ENCODE results near the gene HTR6. TPM values are rescaled to one million over a fixed set of nuclear protein-coding genes. Genes with fewer than 3 reads are reported as not detected.

HTR6 gene
- total and polyA plus RNA-seq, 8 donors, result 0.09 TPM; not detected in 7

DNA sequence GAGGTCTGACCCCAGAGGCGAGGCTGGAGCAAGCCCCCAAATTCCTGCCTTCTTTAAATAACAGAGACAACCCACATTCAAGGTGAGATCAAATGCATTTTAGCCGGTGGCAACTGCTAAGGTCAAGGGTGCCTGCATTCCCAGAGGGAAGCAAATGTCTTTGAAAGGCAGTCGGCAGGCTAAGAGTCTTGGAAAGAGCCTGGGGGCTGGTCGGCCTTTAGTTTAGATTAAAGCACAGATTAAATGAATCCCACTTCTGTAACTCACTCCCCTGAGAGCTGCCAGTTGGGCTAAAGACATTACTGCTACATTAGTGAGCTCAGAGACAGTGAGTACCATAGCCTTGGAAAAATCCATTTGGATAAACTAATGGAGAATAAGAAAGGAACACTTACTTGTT is 59.2 kb downstream of the HTR6 start:
- Histone ChIP-seq H3K27ac (no peak overlapping the region), H3K4me3 (no peak overlapping the region), H3K9me3 (no peaks in the 10 kb centered on the region), H3K36me3 (peaks cover 0 to 51% of the 10 kb centered on the region in 2 donors), H3K27me3 (no peaks in the 10 kb centered on the region), H3K4me1 (no peaks in the 10 kb centered on the region)
- DNase-seq, result no peak
- ATAC-seq, result no peak
- intact Hi-C loops (cut with DNase I), result no loop called here
- TF ChIP-seq CTCF (IDR thresholded peaks at IDR 0.05), result no peak

DNA sequence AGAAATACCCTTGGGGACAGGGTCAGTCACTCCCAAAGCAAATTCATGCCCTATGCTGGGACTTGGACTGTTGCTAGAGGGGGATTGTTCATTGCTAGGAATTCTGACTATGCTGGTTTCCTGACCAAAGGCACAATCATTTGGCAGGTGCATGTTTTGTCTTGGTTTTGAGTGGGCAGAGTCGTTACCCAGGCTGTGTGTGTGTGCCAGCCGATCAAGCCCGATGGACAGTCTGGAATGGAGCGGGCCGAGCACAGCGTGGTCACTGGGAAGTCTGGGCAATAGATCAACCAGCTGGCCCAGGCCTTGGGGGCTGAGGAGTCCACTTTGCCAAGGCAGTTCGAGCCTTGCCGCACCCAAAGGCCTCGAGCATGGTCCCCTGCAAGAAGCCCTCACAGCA is 60.9 kb downstream of the HTR6 start:
- Histone ChIP-seq H3K4me1 (no peaks in the 10 kb centered on the region), H3K27me3 (no peaks in the 10 kb centered on the region), H3K9me3 (peaks cover 0 to 7% of the 10 kb centered on the region in 2 donors), H3K27ac (no peak overlapping the region), H3K4me3 (no peak overlapping the region), H3K36me3 (peaks cover 0 to 50% of the 10 kb centered on the region in 2 donors)
- DNase-seq (no peak), ATAC-seq (no peak)
- TF ChIP-seq CTCF (IDR thresholded peaks at IDR 0.05), result no peak
- intact Hi-C loops (cut with DNase I), result no loop called here

- H3K4me1 ChIP-seq, result no peaks in the 10 kb centered on the region
- H3K36me3 ChIP-seq, result peaks cover 0 to 60% of the 10 kb centered on the region in 2 donors
- TF ChIP-seq CTCF (IDR thresholded peaks at IDR 0.05), result no peak
- H3K27ac ChIP-seq, result no peak overlapping the region
- intact Hi-C loops (cut with DNase I), result no loop called here
- H3K9me3 ChIP-seq, result peaks cover 0 to 8% of the 10 kb centered on the region in 2 donors
- no peaks in the 10 kb centered on the region for H3K27me3 ChIP-seq
- H3K4me3 ChIP-seq, result no peak overlapping the region
- ATAC-seq (no peak), DNase-seq (no peak)
Observed at GRCh38 chr1:19728413-19729145, 63.9 kb downstream of the HTR6 start.

- no peak for DNase-seq
Observed at GRCh38 chr1:19730232-19730631, 65.6 kb downstream of the HTR6 start.

More at GRCh38 chr1:19730232-19730631, 65.6 kb downstream of the HTR6 start:
- H3K4me3 ChIP-seq, result no peak overlapping the region
- H3K36me3 ChIP-seq, result peaks cover 0 to 60% of the 10 kb centered on the region in 2 donors
- no peaks in the 10 kb centered on the region for H3K4me1 ChIP-seq
- no peaks in the 10 kb centered on the region for H3K27me3 ChIP-seq
- H3K9me3 ChIP-seq, result peaks cover 0 to 8% of the 10 kb centered on the region in 2 donors
- intact Hi-C loops (cut with DNase I), result no loop called here
- ATAC-seq, result no peak
- H3K27ac ChIP-seq, result no peak overlapping the region
- TF ChIP-seq CTCF (IDR thresholded peaks at IDR 0.05), result no peak

Other genes with a start within 250 kb of the HTR6 start
- 100 to 1,000 TPM; 293 to 327 TPM for gene CAPZB, start 179.3 kb upstream of the HTR6 start, total RNA-seq
- gene CAPZB, start 179.3 kb upstream of the HTR6 start, polyA plus RNA-seq (ENCODE audit: insufficient read length in 6 of 6), result 100 to 1,000 TPM; 223 to 291 (median 251) TPM
- gene NBL1, start 20.6 kb upstream of the HTR6 start, total RNA-seq, result 100 to 1,000 TPM in 1 of 2 donors, 10 to 100 TPM in 1; 90.4 to 180 TPM
- 10 to 100 TPM; 69.1 to 90.6 (median 88.7) TPM for gene NBL1, start 20.6 kb upstream of the HTR6 start, polyA plus RNA-seq (ENCODE audit: insufficient read length in 6 of 6)
- 10 to 100 TPM; 21.6 to 22.1 TPM for gene TMCO4, start 135.0 kb downstream of the HTR6 start, total RNA-seq
- 10 to 100 TPM; 15.7 to 20.9 (median 18.2) TPM for gene TMCO4, start 135.0 kb downstream of the HTR6 start, polyA plus RNA-seq (ENCODE audit: insufficient read length in 6 of 6)
- gene RNF186, start 150.4 kb downstream of the HTR6 start, total RNA-seq, result not detected
- under 1 TPM in 1 of 6 donors, not detected in 5; 0.12 TPM for gene RNF186, start 150.4 kb downstream of the HTR6 start, polyA plus RNA-seq (ENCODE audit: insufficient read length in 6 of 6)
- 10 to 100 TPM in 1 of 2 donors, 1 to 10 TPM in 1; 9.8 to 11.0 TPM for gene OTUD3, start 217.5 kb downstream of the HTR6 start, total RNA-seq
- gene OTUD3, start 217.5 kb downstream of the HTR6 start, polyA plus RNA-seq (ENCODE audit: insufficient read length in 6 of 6), result 10 to 100 TPM; 18.6 to 52.2 (median 34.2) TPM

All from left lung (tissue), 10 donors.